NCI-H1694 (cell line): Measurements from ENCODE around the gene RHBDF2.

ENCODE experiments used
- DNase-seq: peaks from one replicate; lab custom pipeline; 2025; lab: John Stamatoyannopoulos, UW

RHBDF2 gene

GRCh38 chr17:76501827-76502307 lies 644 bp upstream of the RHBDF2 start:
- no peak for DNase-seq

GRCh38 chr17:76500747-76501017 lies 541 bp downstream of the RHBDF2 start:
- no peak for DNase-seq

GRCh38 chr17:76500074-76500746 lies 1.0 kb downstream of the RHBDF2 start:
- no peak for DNase-seq

- no peak for DNase-seq
Observed at GRCh38 chr17:76499267-76499667, 2.0 kb downstream of the RHBDF2 start.

GRCh38 chr17:76498876-76499251 lies 2.4 kb downstream of the RHBDF2 start:
- DNase-seq: no peak

GRCh38 chr17:76497979-76498875 lies 3.0 kb downstream of the RHBDF2 start:
- peak; percentile 89 for DNase-seq

- no peak for DNase-seq
Observed at GRCh38 chr17:76497699-76497978, 3.6 kb downstream of the RHBDF2 start.

- DNase-seq: no peak
Observed at GRCh38 chr17:76496464-76496863, 4.8 kb downstream of the RHBDF2 start.

GRCh38 chr17:76495663-76496400 lies 5.4 kb downstream of the RHBDF2 start:
- DNase-seq: no peak

- DNase-seq: no peak
Observed at GRCh38 chr17:76493505-76494167, 7.6 kb downstream of the RHBDF2 start.

GRCh38 chr17:76492989-76493501 lies 8.2 kb downstream of the RHBDF2 start:
- DNase-seq: no peak

GRCh38 chr17:76492123-76492988 lies 8.9 kb downstream of the RHBDF2 start:
- DNase-seq: no peak

- no peak for DNase-seq
Observed at GRCh38 chr17:76491271-76492122, 9.7 kb downstream of the RHBDF2 start.

- DNase-seq: no peak
Observed at GRCh38 chr17:76490112-76490710, 11.0 kb downstream of the RHBDF2 start.

GRCh38 chr17:76487451-76488192 lies 13.6 kb downstream of the RHBDF2 start:
- DNase-seq: no peak

- DNase-seq: no peak
Observed at GRCh38 chr17:76485569-76485968, 15.7 kb downstream of the RHBDF2 start.

GRCh38 chr17:76484228-76484725 lies 16.9 kb downstream of the RHBDF2 start:
- no peak for DNase-seq

- DNase-seq: no peak
Observed at GRCh38 chr17:76481071-76481655, 20.1 kb downstream of the RHBDF2 start.

- DNase-seq: no peak
Observed at GRCh38 chr17:76480632-76481031, 20.6 kb downstream of the RHBDF2 start.
